Neuron (in vitro differentiated cells): ENCODE results near the gene CACNA1H.

Experiments used
- H2AFZ ChIP-seq: one replicate; pipeline ENCODE4 v1.6.1; 2013; ENCODE audit warnings: low read depth, mild to moderate bottlenecking, inconsistent platforms, low read length, moderate library complexity
- H3K27me3 ChIP-seq: one replicate; pipeline ENCODE4 v1.6.1; 2013; ENCODE audit warnings: low read length; ENCODE audit not compliant: insufficient read depth
- H3K36me3 ChIP-seq: one replicate; pipeline ENCODE4 v1.6.1; 2013; ENCODE audit warnings: low read length; ENCODE audit not compliant: insufficient read depth
- H3K4me1 ChIP-seq: one replicate; pipeline ENCODE4 v1.6.1; 2013; ENCODE audit warnings: low read length; ENCODE audit not compliant: insufficient read depth
- H3K4me3 ChIP-seq: 2 replicates; pipeline ENCODE4 v1.5.1; 2013; ENCODE audit warnings: mild to moderate bottlenecking, low read length, moderate library complexity
- H3K9me3 ChIP-seq: one replicate; pipeline ENCODE4 v1.6.1; 2013; ENCODE audit warnings: low read length

Gene CACNA1H

GRCh38 chr16:1206326-1206725 lies 53.4 kb downstream of the CACNA1H start:
- Histone ChIP-seq H3K9me3 (no peaks in the 10 kb centered on the region), H3K4me1 (no peaks in the 10 kb centered on the region), H2AFZ (no peak overlapping the region), H3K27me3 (no peaks in the 10 kb centered on the region), H3K36me3 (peaks cover 12% of the 10 kb centered on the region), H3K4me3 (no peak overlapping the region)

- Histone ChIP-seq H3K4me1 (no peaks in the 10 kb centered on the region), H3K9me3 (no peaks in the 10 kb centered on the region), H3K27me3 (no peaks in the 10 kb centered on the region), H3K4me3 (no peak overlapping the region), H2AFZ (no peak overlapping the region), H3K36me3 (peaks cover 15% of the 10 kb centered on the region)
These were observed 53.9 kb downstream of the CACNA1H start for GRCh38 chr16:1206786-1207185.

DNA sequence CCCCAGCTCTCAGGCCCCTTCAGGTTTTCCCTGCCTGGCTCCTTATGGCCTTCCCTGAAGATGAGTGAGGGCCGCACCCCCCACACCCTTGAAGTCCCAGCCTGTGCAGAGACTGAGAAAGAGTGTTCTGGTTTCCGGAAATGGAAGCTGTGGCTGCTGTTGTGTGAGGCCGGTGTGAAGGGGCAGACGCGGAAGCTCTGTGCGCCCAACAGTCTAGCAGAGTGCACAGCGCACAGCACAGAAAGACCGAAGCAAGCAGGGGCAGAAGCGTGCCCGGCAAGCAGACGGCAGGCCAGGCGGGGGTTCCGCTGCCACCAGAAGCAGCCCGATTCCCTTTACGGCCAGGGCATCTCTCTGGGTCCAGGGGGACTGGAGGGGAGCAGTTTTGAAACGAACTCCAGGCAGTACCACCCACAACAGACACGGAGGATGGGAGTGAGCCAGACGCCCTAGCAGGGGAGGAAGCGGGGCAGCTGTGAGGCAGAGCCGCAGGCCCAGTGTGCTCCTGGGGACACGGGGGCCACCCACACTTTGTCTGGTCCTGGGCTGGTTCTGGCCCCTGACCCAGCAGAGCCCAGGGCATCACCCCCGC lies 55.4 kb downstream of the CACNA1H start:
- Histone ChIP-seq H3K9me3 (no peaks in the 10 kb centered on the region), H3K27me3 (no peaks in the 10 kb centered on the region), H3K4me1 (no peaks in the 10 kb centered on the region), H2AFZ (no peak overlapping the region), H3K4me3 (no peak overlapping the region), H3K36me3 (peaks cover 15% of the 10 kb centered on the region)

- Histone ChIP-seq H3K4me1 (no peaks in the 10 kb centered on the region), H3K4me3 (no peak overlapping the region), H2AFZ (no peak overlapping the region), H3K36me3 (peaks cover 15% of the 10 kb centered on the region), H3K27me3 (no peaks in the 10 kb centered on the region), H3K9me3 (no peaks in the 10 kb centered on the region)
These were observed 56.2 kb downstream of the CACNA1H start for GRCh38 chr16:1209081-1209480.

DNA sequence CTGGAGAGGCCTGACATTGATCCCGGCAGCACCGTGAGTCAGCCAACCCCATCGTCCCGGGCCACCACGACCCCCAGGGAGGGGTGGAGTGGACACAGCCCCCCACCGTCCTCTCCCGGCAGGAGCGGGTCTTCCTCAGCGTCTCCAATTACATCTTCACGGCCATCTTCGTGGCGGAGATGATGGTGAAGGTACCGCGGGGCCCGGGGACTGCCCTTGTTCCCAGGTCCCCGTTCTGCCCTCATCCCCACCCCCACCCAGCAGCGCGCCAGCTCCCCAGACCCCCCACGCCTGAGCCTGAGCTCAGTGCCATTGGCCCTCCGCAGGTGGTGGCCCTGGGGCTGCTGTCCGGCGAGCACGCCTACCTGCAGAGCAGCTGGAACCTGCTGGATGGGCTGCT lies 57.6 kb downstream of the CACNA1H start:
- peaks cover 15% of the 10 kb centered on the region for H3K36me3 ChIP-seq
- H3K27me3 ChIP-seq, result no peaks in the 10 kb centered on the region
- H3K9me3 ChIP-seq, result no peaks in the 10 kb centered on the region
- no peak overlapping the region for H3K4me3 ChIP-seq
- H2AFZ ChIP-seq, result no peak overlapping the region
- H3K4me1 ChIP-seq, result no peaks in the 10 kb centered on the region

GRCh38 chr16:1211451-1212268 lies 58.8 kb downstream of the CACNA1H start:
- H3K4me3 ChIP-seq, result no peak overlapping the region
- no peaks in the 10 kb centered on the region for H3K4me1 ChIP-seq
- H3K27me3 ChIP-seq, result no peaks in the 10 kb centered on the region
- H3K9me3 ChIP-seq, result no peaks in the 10 kb centered on the region
- H2AFZ ChIP-seq, result no peak overlapping the region
- H3K36me3 ChIP-seq, result peaks cover 15% of the 10 kb centered on the region

GRCh38 chr16:1212616-1213194 lies 59.8 kb downstream of the CACNA1H start:
- peaks cover 15% of the 10 kb centered on the region for H3K36me3 ChIP-seq
- H3K4me3 ChIP-seq, result no peak overlapping the region
- no peaks in the 10 kb centered on the region for H3K4me1 ChIP-seq
- no peaks in the 10 kb centered on the region for H3K27me3 ChIP-seq
- no peaks in the 10 kb centered on the region for H3K9me3 ChIP-seq
- no peak overlapping the region for H2AFZ ChIP-seq

DNA sequence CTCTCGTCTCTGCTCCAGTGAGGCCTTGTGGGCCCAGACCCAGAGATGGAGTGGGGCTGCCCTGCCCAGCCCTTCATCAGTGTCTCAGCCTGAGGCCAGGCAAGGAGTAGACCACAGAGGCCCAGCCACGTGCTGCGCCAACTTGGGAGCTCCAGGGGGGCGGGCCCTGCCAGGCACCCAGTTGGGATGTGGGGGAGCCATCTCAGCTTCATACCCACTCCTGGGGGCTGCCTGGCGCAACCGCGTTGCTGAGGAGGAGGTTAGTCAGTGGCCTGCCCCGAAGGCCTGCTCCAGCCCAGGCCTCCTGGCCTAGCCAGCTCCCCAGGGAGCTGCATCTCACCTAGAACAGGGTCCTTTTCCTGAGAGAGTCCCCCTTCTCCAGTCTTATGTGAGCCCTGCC lies 60.3 kb downstream of the CACNA1H start:
- H3K36me3 ChIP-seq, result peaks cover 19% of the 10 kb centered on the region
- H2AFZ ChIP-seq, result no peak overlapping the region
- H3K4me3 ChIP-seq, result no peak overlapping the region
- no peaks in the 10 kb centered on the region for H3K9me3 ChIP-seq
- no peaks in the 10 kb centered on the region for H3K27me3 ChIP-seq
- H3K4me1 ChIP-seq, result no peaks in the 10 kb centered on the region

GRCh38 chr16:1213796-1214372 lies 61.0 kb downstream of the CACNA1H start:
- Histone ChIP-seq H3K9me3 (no peaks in the 10 kb centered on the region), H3K36me3 (peaks cover 20% of the 10 kb centered on the region), H3K4me3 (no peak overlapping the region), H2AFZ (no peak overlapping the region), H3K27me3 (no peaks in the 10 kb centered on the region), H3K4me1 (no peaks in the 10 kb centered on the region)

DNA sequence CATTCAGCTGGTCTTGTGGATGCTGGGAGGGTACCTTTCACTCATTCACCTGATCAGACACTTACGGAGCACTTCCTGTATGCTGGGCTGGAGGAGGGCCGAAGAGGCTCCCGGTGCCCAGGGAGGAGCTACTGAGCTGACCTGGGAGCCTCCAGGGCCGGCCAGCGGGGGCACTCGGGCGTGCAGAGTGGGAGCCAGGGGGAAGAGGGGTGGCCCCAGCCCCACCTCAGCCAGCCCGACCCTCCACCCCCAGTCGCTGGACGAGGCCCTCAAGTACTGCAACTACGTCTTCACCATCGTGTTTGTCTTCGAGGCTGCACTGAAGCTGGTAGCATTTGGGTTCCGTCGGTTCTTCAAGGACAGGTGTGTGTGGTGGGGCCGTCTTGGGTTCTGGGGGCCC lies 61.8 kb downstream of the CACNA1H start:
- no peak overlapping the region for H3K4me3 ChIP-seq

DNA sequence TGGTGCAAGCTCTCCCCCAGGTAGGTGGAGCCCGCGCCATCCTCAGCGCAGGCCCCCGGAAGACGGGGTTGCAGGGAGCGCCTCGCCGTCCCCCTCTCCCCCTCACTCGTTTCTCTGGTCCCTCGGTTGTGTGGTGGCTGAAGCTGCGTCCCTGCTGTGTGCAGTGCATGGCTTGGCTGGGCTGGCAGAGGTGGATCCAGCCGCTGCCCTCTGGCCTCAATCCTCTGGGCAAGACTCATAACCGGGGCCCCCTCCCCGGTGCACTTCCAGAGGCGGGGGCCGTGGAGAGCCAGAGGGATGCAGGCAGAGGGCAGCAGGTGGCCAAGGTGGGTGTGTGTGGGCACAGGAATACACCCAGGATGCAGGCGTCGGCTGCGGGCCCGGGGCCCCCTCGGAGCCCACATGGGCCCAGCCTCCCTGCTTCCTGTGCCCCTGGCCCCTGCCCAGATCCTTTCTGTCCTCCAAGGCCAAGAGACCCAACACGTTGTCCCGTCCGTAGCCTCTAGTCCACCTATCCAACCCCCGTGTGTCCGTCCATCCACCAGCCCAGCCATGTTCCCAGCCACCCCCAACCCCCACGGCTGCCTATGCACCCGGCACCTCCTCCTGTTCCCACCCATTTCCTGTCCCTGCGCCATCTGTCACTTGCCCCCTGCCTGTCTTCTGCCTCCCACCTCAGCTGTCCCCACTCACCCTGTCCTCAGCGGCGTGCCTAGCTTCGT lies 62.8 kb downstream of the CACNA1H start:
- Histone ChIP-seq H3K36me3 (peaks cover 13% of the 10 kb centered on the region), H3K9me3 (no peaks in the 10 kb centered on the region), H2AFZ (no peak overlapping the region), H3K4me3 (no peak overlapping the region), H3K27me3 (no peaks in the 10 kb centered on the region), H3K4me1 (no peaks in the 10 kb centered on the region)

More for the DNA sequence above, 61.8 kb downstream of the CACNA1H start:
- Histone ChIP-seq H3K9me3 (no peaks in the 10 kb centered on the region), H3K4me1 (no peaks in the 10 kb centered on the region), H3K36me3 (peaks cover 15% of the 10 kb centered on the region), H2AFZ (no peak overlapping the region), H3K27me3 (no peaks in the 10 kb centered on the region)

GRCh38 chr16:1216296-1216619 lies 63.4 kb downstream of the CACNA1H start:
- H3K4me3 ChIP-seq, result no peak overlapping the region
- peaks cover 13% of the 10 kb centered on the region for H3K36me3 ChIP-seq
- no peaks in the 10 kb centered on the region for H3K9me3 ChIP-seq
- H3K4me1 ChIP-seq, result no peaks in the 10 kb centered on the region
- H3K27me3 ChIP-seq, result no peaks in the 10 kb centered on the region
- H2AFZ ChIP-seq, result no peak overlapping the region
